ENCODE data around the gene ZNF396.
A peak's percentile ranks its signal among the peaks of the same experiment; 100 is the strongest.

The ZNF396 gene

DNA sequence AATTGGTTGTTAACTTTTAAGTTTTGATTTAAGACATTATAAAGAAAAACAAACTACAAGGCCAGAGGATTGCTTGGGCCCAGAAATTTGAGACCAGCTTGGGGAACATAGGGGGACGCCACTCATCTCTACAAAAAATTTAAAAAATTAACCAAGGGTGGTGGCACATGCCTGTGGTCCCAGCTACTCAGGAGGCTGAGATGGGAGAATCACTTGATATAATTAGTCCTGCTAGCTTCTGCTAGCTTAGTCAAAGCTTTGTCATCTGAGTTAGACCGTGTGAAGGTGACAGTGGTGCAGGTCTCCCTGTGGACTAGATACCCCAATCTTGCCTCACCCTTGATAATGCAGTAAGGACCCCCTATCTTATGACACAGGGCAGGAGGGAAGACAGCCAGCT lies 6.0 kb upstream of the ZNF396 start:
- no peaks in the 10 kb centered on the region for H3K36me3 ChIP-seq
- no peaks in the 10 kb centered on the region for H3K27me3 ChIP-seq
- TF ChIP-seq, protein P1, sequence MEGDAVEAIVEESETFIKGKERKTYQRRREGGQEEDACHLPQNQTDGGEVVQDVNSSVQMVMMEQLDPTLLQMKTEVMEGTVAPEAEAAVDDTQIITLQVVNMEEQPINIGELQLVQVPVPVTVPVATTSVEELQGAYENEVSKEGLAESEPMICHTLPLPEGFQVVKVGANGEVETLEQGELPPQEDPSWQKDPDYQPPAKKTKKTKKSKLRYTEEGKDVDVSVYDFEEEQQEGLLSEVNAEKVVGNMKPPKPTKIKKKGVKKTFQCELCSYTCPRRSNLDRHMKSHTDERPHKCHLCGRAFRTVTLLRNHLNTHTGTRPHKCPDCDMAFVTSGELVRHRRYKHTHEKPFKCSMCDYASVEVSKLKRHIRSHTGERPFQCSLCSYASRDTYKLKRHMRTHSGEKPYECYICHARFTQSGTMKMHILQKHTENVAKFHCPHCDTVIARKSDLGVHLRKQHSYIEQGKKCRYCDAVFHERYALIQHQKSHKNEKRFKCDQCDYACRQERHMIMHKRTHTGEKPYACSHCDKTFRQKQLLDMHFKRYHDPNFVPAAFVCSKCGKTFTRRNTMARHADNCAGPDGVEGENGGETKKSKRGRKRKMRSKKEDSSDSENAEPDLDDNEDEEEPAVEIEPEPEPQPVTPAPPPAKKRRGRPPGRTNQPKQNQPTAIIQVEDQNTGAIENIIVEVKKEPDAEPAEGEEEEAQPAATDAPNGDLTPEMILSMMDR (IDR thresholded peaks at IDR 0.05) = no peak
- H3K4me1 ChIP-seq = peaks cover 0 to 4% (median 2%) of the 10 kb centered on the region in 4 donors
- H3K27ac ChIP-seq = no peak overlapping the region
- DNase-seq = no peak
- intact Hi-C loops (cut with DNase I; ENCODE audit: low total_unique reads) = loop anchor here (10.0 kb wide), 1 partner anchor 202 kb away; the partner anchor contains the start of gene GALNT1
- no peaks in the 10 kb centered on the region for H3K9me3 ChIP-seq
- H3K4me3 ChIP-seq = no peak overlapping the region

DNA sequence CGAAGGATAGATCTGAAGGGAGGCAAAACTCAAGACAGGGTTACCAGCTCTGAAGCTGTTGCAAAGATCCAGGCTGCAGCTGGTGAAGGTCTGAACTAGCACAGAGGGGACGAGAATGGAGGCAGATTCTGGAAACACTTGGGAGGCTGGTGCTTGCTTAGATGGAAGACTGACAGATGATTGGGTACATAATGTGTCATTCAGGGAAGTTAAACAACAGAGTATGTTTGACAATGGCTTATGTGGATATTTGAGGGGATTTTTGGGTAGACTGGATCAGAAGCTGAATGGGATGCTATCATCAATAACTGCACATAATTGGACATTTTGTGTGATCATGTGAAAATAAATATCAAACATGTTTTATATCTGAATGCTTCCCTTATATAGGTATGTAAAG lies 2.3 kb upstream of the ZNF396 start:
- peaks cover 0 to 18% (median 7%) of the 10 kb centered on the region in 4 donors for H3K4me1 ChIP-seq
- H3K27me3 ChIP-seq = no peaks in the 10 kb centered on the region

DNA sequence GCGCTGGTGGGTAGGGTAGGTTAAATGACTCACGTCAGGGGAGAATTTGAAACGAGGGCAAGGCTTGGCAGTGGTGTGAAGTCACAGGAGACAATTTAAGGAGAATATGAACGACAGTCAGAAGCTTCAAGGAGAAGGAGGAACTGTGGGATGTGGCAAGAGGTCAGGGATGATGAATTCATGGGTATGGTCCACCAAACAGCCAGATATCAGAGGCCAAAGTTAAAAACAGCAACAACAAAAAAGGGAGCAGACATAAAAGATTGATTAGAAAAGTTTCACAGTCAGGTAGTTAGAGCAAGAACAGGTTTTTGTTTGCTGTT lies 1.4 kb upstream of the ZNF396 start:
- no peak for DNase-seq
- intact Hi-C loops (cut with DNase I; ENCODE audit: low total_unique reads) = no loop called here
- Histone ChIP-seq H3K27ac (no peak overlapping the region), H3K27me3 (no peaks in the 10 kb centered on the region), H3K4me1 (peaks cover 0 to 18% (median 7%) of the 10 kb centered on the region in 4 donors), H3K9me3 (no peaks in the 10 kb centered on the region), H3K4me3 (no peak overlapping the region), H3K36me3 (no peaks in the 10 kb centered on the region)
- TF ChIP-seq, protein P1 (IDR thresholded peaks at IDR 0.05) = no peak

More for the DNA sequence above, 2.3 kb upstream of the ZNF396 start:
- H3K36me3 ChIP-seq = no peaks in the 10 kb centered on the region
- DNase-seq = no peak
- intact Hi-C loops (cut with DNase I; ENCODE audit: low total_unique reads) = no loop called here
- no peak overlapping the region for H3K27ac ChIP-seq
- H3K4me3 ChIP-seq = no peak overlapping the region
- H3K9me3 ChIP-seq = no peaks in the 10 kb centered on the region
- TF ChIP-seq, protein P1 (IDR thresholded peaks at IDR 0.05) = no peak

DNA sequence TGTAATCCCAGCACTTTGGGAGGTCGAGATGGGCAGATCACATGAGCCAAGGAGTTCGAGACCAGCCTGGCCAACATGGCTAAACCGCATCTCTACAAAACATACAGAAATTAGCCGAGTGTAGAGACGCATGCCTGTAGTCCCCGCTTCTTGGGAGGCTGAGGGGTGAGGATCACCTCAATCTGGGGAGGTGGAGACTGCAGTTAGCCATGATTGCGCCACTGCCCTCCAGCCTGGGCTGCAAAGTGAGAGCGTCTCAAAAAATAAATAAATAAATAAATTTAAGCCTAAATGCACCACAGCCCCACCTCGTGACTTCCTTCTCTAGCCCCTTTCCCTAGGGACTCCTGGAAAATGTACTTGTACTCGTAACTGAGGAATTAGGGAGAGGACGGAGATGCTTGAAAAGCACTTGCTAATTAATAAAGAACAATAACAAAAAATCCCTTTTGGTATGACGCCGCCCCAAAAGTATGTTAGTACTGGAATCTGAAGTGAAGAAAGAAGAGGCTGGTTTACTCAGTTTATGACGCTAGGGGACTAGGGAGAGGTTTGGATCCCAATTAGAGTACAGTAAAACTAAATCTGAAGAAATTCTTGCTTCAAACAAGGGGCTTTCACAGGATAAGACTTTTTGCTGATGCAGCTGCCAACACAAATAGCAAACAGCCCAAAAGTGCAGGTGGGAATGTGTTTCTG lies 887 bp upstream of the ZNF396 start:
- no peak for DNase-seq
- no peak overlapping the region for H3K27ac ChIP-seq
- H3K27me3 ChIP-seq = no peaks in the 10 kb centered on the region
- H3K4me1 ChIP-seq = peaks cover 0 to 18% (median 7%) of the 10 kb centered on the region in 4 donors
- TF ChIP-seq, protein P1 (IDR thresholded peaks at IDR 0.05) = no peak
- no peaks in the 10 kb centered on the region for H3K9me3 ChIP-seq
- H3K4me3 ChIP-seq = peak overlapping the region in 1 of 2 donors; percentile 98
- intact Hi-C loops (cut with DNase I; ENCODE audit: low total_unique reads) = no loop called here
- no peaks in the 10 kb centered on the region for H3K36me3 ChIP-seq

DNA sequence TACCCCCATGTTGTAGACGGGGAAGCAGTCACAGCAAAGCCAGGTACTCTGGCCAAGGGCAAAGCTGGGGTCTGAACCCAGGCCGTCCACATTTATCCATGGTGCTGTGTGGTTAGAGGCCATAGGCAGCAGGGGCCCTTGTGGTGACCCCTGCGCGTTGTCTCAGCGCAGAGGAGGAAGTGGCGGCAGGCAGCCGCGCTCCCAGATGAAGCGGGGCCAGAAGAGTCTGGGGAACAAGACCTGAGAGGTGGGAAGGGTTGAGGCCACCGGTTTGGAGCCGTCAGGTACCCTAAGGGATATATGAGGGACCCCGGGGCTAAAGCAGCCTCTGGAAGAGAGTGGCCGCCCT lies 770 bp downstream of the ZNF396 start:
- H3K4me1 ChIP-seq = peaks cover 0 to 18% (median 7%) of the 10 kb centered on the region in 4 donors
- H3K4me3 ChIP-seq = peak overlapping the region; percentile 86 to 98
- H3K9me3 ChIP-seq = no peaks in the 10 kb centered on the region
- H3K27ac ChIP-seq = peak overlapping the region; percentile 78 to 89
- DNase-seq = peak in 1 of 2 donors; percentile 64
- intact Hi-C loops (cut with DNase I; ENCODE audit: low total_unique reads) = no loop called here
- H3K36me3 ChIP-seq = no peaks in the 10 kb centered on the region
- TF ChIP-seq, protein P1 (IDR thresholded peaks at IDR 0.05) = no peak
- no peaks in the 10 kb centered on the region for H3K27me3 ChIP-seq

All from tibial artery (tissue), 4 donors.